ENCODE results near the gene TMEM175. TPM values are rescaled to one million over a fixed set of nuclear protein-coding genes. Genes with fewer than 3 reads are reported as not detected.

TMEM175 gene
- total and polyA plus RNA-seq, 9 of the 15 experiments (the other 6 are each of a cell fraction or from before 2014, with no cell fraction given) = 0.13 to 30.9 (median 9.4) TPM

- TF ChIP-seq ZNF740 (CRISPR knock-in tag; IDR thresholded peaks at IDR 0.05) (0 out of 2 replicates have a peak, but pooled peaks have one; percentile 13), ZNF740 (tag; IDR thresholded peaks at IDR 0.05) (no peak), ZBTB7A (IDR thresholded peaks at IDR 0.05; ENCODE audit: borderline replicate concordance, control insufficient read depth, low read depth, low read length) (no peak), ZNF766 (CRISPR knock-in tag; conservative IDR thresholded peaks at IDR 0.05) (no peak), ID3 (CRISPR knock-in tag; IDR thresholded peaks at IDR 0.05) (no peak), ID3 (tag; IDR thresholded peaks at IDR 0.05) (no peak)
These were observed 15.3 kb downstream of the TMEM175 start (continued) for GRCh38 chr4:947491-947971.

GRCh38 chr4:948101-948935 is 16.1 kb downstream of the TMEM175 start:
- DNase-seq (ENCODE audit: extremely low read depth in 1 of 4, low spot score in 3 of 4) (no peak), ATAC-seq (no peak; the same call in 2 of the 3 replicates), FAIRE-seq (no peak)
- H3K9me1 ChIP-seq (ENCODE audit: control insufficient read depth, insufficient read depth, low read length) = no peaks in the 10 kb centered on the region
- H3K4me3 ChIP-seq = no peak overlapping the region
- intact Hi-C loops (cut with micrococcal nuclease) (no loop called here), in situ Hi-C loops (cut with MboI) (no loop called here)
- no peaks in the 10 kb centered on the region for H3K79me2 ChIP-seq (ENCODE audit: control insufficient read depth, insufficient read depth, low read length)
- no peak for TF ChIP-seq ZNF197 (CRISPR knock-in tag; IDR thresholded peaks at IDR 0.05; ENCODE audit: low read depth)
- no peak for TF ChIP-seq JUNB (CRISPR knock-in tag; conservative IDR thresholded peaks at IDR 0.05)
- no peak for TF ChIP-seq CEBPB (tag; IDR thresholded peaks at IDR 0.05)
- TF ChIP-seq THAP12 (CRISPR knock-in tag; IDR thresholded peaks at IDR 0.05) = no peak
- peak; percentile 32; the same call in 1 of the 2 replicates for TF ChIP-seq POLR2G (IDR thresholded peaks at IDR 0.05; ENCODE audit: low read depth, low read length)
- peak overlapping the region in 1 of 2 experiments; percentile 75; a peak in 2 of 4 replicates for H3K9ac ChIP-seq (ENCODE audit: insufficient read depth in 1 of 2, low read depth in 2 of 2, low read length in 2 of 2)
- H3K4me2 ChIP-seq (ENCODE audit: insufficient read depth, low read length) = no peak overlapping the region
- peaks cover 0 to 48% of the 10 kb centered on the region in 2 experiments; a peak in 2 of 5 replicates for H3K4me1 ChIP-seq (replicated peaks in 1 of 2; ENCODE audit: control insufficient read depth in 2 of 2, insufficient read depth in 2 of 2, low read length in 2 of 2)
- no peaks in the 10 kb centered on the region for H3K27me3 ChIP-seq (ENCODE audit: control insufficient read depth in 2 of 2, insufficient read depth in 2 of 2, low read length in 2 of 2)
- ChIA-PET POLR2A (interaction anchor here (1.2 kb wide), 1 partner anchor 16 kb away, joined by 4 read pairs; the partner anchor contains the start of genes GAK and TMEM175), CTCF (ENCODE audit: low intra/inter-chr PET ratio) (no interaction called here)
- no peaks in the 10 kb centered on the region for H3K36me3 ChIP-seq (ENCODE audit: control insufficient read depth, insufficient read depth, low read length)
- H4K20me1 ChIP-seq (replicated peaks; ENCODE audit: control insufficient read depth, insufficient read depth, low read length) = 0 out of 2 replicates have a peak, but pooled peaks cover 4% of the 10 kb centered on the region
- no peak overlapping the region for H3K27ac ChIP-seq (ENCODE audit: extremely low read depth, low read depth, low read length)
- no peaks in the 10 kb centered on the region for H3K9me3 ChIP-seq (replicated peaks; ENCODE audit: control insufficient read depth, insufficient read depth, low read depth, low read length)
- 72% methylated on average over 27 of the region's 33 CpGs for WGBS (ENCODE audit: insufficient coverage, low coverage, missing lambda C conversion rate)
- BruUV-seq (replicated peaks) = no TSS peak
- no peak overlapping the region for H2AFZ ChIP-seq (ENCODE audit: low read depth, low read length)

Data from K562 (cell line).